Activated T-cell treated with anti-CD3 and anti-CD28 coated beads, Interleukin-2, amount 50 U/mL, for 24 hours (primary cell): Measurements from ENCODE around the gene MRPL11.
"Not testable (repeated sequence)": the region's sequence is repeated elsewhere in the genome, so short reads cannot be mapped to it uniquely, and the experiment has no call there.

Experiments
- DNase-seq: peaks from one replicate; pipeline ENCODE4 v3.0.0-alpha.2; 2020
- H3K27ac Mint-ChIP-seq: 2 replicates; pipeline ENCODE4 v1.8.0; 2020; ENCODE audit warnings: mild to moderate bottlenecking, mixed read lengths
- H3K27me3 Mint-ChIP-seq: 2 replicates; pipeline ENCODE4 v1.8.0; 2020; ENCODE audit warnings: mixed read lengths
- H3K36me3 Mint-ChIP-seq: 2 replicates; pipeline ENCODE4 v1.8.0; 2020; ENCODE audit warnings: low read depth, mixed read lengths
- H3K4me1 Mint-ChIP-seq: 2 replicates; pipeline ENCODE4 v1.8.0; 2020; ENCODE audit warnings: low read depth, mixed read lengths
- H3K4me3 Mint-ChIP-seq: 2 replicates; pipeline ENCODE4 v1.8.0; 2020; ENCODE audit warnings: mild to moderate bottlenecking, moderate library complexity, mixed read lengths
- H3K9me3 Mint-ChIP-seq: 2 replicates; pipeline ENCODE4 v1.8.0; 2020; ENCODE audit warnings: mixed read lengths

Gene MRPL11

GRCh38 chr11:66472054-66472453 lies 33.4 kb upstream of the MRPL11 start:
- Mint-ChIP-seq H3K4me1 (peaks cover 20% of the 10 kb centered on the region), H3K36me3 (peaks cover 45% of the 10 kb centered on the region), H3K27ac (no peak overlapping the region), H3K9me3 (no peaks in the 10 kb centered on the region), H3K4me3 (no peak overlapping the region), H3K27me3 (no peaks in the 10 kb centered on the region)
- no peak for DNase-seq

- Mint-ChIP-seq H3K9me3 (no peaks in the 10 kb centered on the region), H3K27ac (no peak overlapping the region), H3K4me1 (peaks cover 25% of the 10 kb centered on the region), H3K27me3 (no peaks in the 10 kb centered on the region), H3K4me3 (no peak overlapping the region), H3K36me3 (peaks cover 36% of the 10 kb centered on the region)
- no peak for DNase-seq
Observed at GRCh38 chr11:66471142-66471541, 32.5 kb upstream of the MRPL11 start.

GRCh38 chr11:66470015-66470414 lies 31.4 kb upstream of the MRPL11 start:
- peak overlapping the region; percentile 38 for H3K27ac Mint-ChIP-seq

GRCh38 chr11:66469441-66469840 lies 30.8 kb upstream of the MRPL11 start:
- Mint-ChIP-seq H3K27me3 (no peaks in the 10 kb centered on the region), H3K9me3 (no peaks in the 10 kb centered on the region), H3K4me3 (no peak overlapping the region), H3K36me3 (peaks cover 30% of the 10 kb centered on the region), H3K27ac (no peak overlapping the region), H3K4me1 (peaks cover 30% of the 10 kb centered on the region)
- no peak for DNase-seq

More at GRCh38 chr11:66470015-66470414, 31.4 kb upstream of the MRPL11 start:
- H3K27me3 Mint-ChIP-seq = no peaks in the 10 kb centered on the region
- H3K36me3 Mint-ChIP-seq = peaks cover 33% of the 10 kb centered on the region
- H3K4me3 Mint-ChIP-seq = no peak overlapping the region
- no peak for DNase-seq
- H3K4me1 Mint-ChIP-seq = peaks cover 30% of the 10 kb centered on the region
- no peaks in the 10 kb centered on the region for H3K9me3 Mint-ChIP-seq

- no peak for DNase-seq
- Mint-ChIP-seq H3K4me1 (peaks cover 30% of the 10 kb centered on the region), H3K9me3 (no peaks in the 10 kb centered on the region), H3K4me3 (no peak overlapping the region), H3K36me3 (peaks cover 23% of the 10 kb centered on the region), H3K27me3 (no peaks in the 10 kb centered on the region), H3K27ac (no peak overlapping the region)
Observed at GRCh38 chr11:66468691-66469090, 30.0 kb upstream of the MRPL11 start.

GRCh38 chr11:66467756-66468155 lies 29.1 kb upstream of the MRPL11 start:
- H3K4me1 Mint-ChIP-seq = peaks cover 36% of the 10 kb centered on the region
- no peaks in the 10 kb centered on the region for H3K27me3 Mint-ChIP-seq
- peaks cover 15% of the 10 kb centered on the region for H3K36me3 Mint-ChIP-seq
- peak overlapping the region; percentile 82 for H3K4me3 Mint-ChIP-seq
- DNase-seq = no peak
- H3K9me3 Mint-ChIP-seq = no peaks in the 10 kb centered on the region
- H3K27ac Mint-ChIP-seq = peak overlapping the region; percentile 80

GRCh38 chr11:66467034-66467659 lies 28.5 kb upstream of the MRPL11 start:
- DNase-seq = no peak
- Mint-ChIP-seq H3K9me3 (no peaks in the 10 kb centered on the region), H3K27ac (peak overlapping the region; percentile 80), H3K27me3 (no peaks in the 10 kb centered on the region), H3K36me3 (peaks cover 9% of the 10 kb centered on the region), H3K4me3 (peak overlapping the region; percentile 82), H3K4me1 (peaks cover 40% of the 10 kb centered on the region)

- H3K4me1 Mint-ChIP-seq = peaks cover 40% of the 10 kb centered on the region
Observed at GRCh38 chr11:66466225-66467033, 27.8 kb upstream of the MRPL11 start, which contains the start of gene PELI3. Gene PELI3 (plus strand): TSS chr11:66466905. CDS start chr11:66468129, 1,224 bp downstream.

GRCh38 chr11:66465373-66466224 lies 27.0 kb upstream of the MRPL11 start:
- Mint-ChIP-seq H3K27ac (peak overlapping the region; percentile 47), H3K9me3 (no peaks in the 10 kb centered on the region), H3K36me3 (peaks cover 4% of the 10 kb centered on the region), H3K4me3 (peak overlapping the region; percentile 79), H3K27me3 (no peaks in the 10 kb centered on the region), H3K4me1 (peaks cover 38% of the 10 kb centered on the region)
- DNase-seq = no peak

More at GRCh38 chr11:66466225-66467033, 27.8 kb upstream of the MRPL11 start, which contains the start of gene PELI3:
- Mint-ChIP-seq H3K27me3 (no peaks in the 10 kb centered on the region), H3K4me3 (peak within 1 kb of the TSS; percentile 82), H3K9me3 (no peaks in the 10 kb centered on the region), H3K36me3 (peaks cover 7% of the 10 kb centered on the region), H3K27ac (peak within 1 kb of the TSS; percentile 84)
- peak; percentile 98 for DNase-seq

GRCh38 chr11:66464916-66465315 lies 26.3 kb upstream of the MRPL11 start:
- H3K27me3 Mint-ChIP-seq = no peaks in the 10 kb centered on the region
- no peaks in the 10 kb centered on the region for H3K36me3 Mint-ChIP-seq
- H3K9me3 Mint-ChIP-seq = no peaks in the 10 kb centered on the region
- H3K27ac Mint-ChIP-seq = no peak overlapping the region
- DNase-seq = no peak
- peaks cover 33% of the 10 kb centered on the region for H3K4me1 Mint-ChIP-seq
- no peak overlapping the region for H3K4me3 Mint-ChIP-seq

- not testable (repeated sequence) for H3K27ac Mint-ChIP-seq, H3K36me3 Mint-ChIP-seq, H3K9me3 Mint-ChIP-seq, H3K4me3 Mint-ChIP-seq, H3K27me3 Mint-ChIP-seq, DNase-seq
- H3K4me1 Mint-ChIP-seq = peaks cover 39% of the 10 kb centered on the region
Observed at GRCh38 chr11:66464116-66464515, 25.5 kb upstream of the MRPL11 start.

- H3K36me3 Mint-ChIP-seq = no peaks in the 10 kb centered on the region
- DNase-seq = no peak
- H3K27me3 Mint-ChIP-seq = no peaks in the 10 kb centered on the region
- no peak overlapping the region for H3K4me3 Mint-ChIP-seq
- H3K4me1 Mint-ChIP-seq = peaks cover 40% of the 10 kb centered on the region
- H3K27ac Mint-ChIP-seq = peak overlapping the region; percentile 59
- H3K9me3 Mint-ChIP-seq = no peaks in the 10 kb centered on the region
Observed at GRCh38 chr11:66462911-66463310, 24.3 kb upstream of the MRPL11 start.

- H3K4me1 Mint-ChIP-seq = peaks cover 33% of the 10 kb centered on the region
- no peaks in the 10 kb centered on the region for H3K27me3 Mint-ChIP-seq
- H3K36me3 Mint-ChIP-seq = no peaks in the 10 kb centered on the region
- no peaks in the 10 kb centered on the region for H3K9me3 Mint-ChIP-seq
- no peak for DNase-seq
- H3K4me3 Mint-ChIP-seq = no peak overlapping the region
- H3K27ac Mint-ChIP-seq = no peak overlapping the region
Observed at GRCh38 chr11:66462010-66462409, 23.4 kb upstream of the MRPL11 start.

GRCh38 chr11:66459138-66459778 lies 20.6 kb upstream of the MRPL11 start:
- Mint-ChIP-seq H3K36me3 (no peaks in the 10 kb centered on the region), H3K4me3 (no peak overlapping the region), H3K27ac (peak overlapping the region; percentile 31), H3K27me3 (no peaks in the 10 kb centered on the region), H3K9me3 (no peaks in the 10 kb centered on the region), H3K4me1 (peaks cover 33% of the 10 kb centered on the region)
- no peak for DNase-seq
